NCI-H2029 treated with DMSO at 0.1 percent for 48 hours (cell line): ENCODE data around the gene MRPS11.
"Not testable (repeated sequence)": the region's sequence is repeated elsewhere in the genome, so short reads cannot be mapped to it uniquely, and the experiment has no call there.

ENCODE experiments used
- DNase-seq: peaks from one replicate; lab custom pipeline; 2025; lab: John Stamatoyannopoulos, UW

The MRPS11 gene

DNA sequence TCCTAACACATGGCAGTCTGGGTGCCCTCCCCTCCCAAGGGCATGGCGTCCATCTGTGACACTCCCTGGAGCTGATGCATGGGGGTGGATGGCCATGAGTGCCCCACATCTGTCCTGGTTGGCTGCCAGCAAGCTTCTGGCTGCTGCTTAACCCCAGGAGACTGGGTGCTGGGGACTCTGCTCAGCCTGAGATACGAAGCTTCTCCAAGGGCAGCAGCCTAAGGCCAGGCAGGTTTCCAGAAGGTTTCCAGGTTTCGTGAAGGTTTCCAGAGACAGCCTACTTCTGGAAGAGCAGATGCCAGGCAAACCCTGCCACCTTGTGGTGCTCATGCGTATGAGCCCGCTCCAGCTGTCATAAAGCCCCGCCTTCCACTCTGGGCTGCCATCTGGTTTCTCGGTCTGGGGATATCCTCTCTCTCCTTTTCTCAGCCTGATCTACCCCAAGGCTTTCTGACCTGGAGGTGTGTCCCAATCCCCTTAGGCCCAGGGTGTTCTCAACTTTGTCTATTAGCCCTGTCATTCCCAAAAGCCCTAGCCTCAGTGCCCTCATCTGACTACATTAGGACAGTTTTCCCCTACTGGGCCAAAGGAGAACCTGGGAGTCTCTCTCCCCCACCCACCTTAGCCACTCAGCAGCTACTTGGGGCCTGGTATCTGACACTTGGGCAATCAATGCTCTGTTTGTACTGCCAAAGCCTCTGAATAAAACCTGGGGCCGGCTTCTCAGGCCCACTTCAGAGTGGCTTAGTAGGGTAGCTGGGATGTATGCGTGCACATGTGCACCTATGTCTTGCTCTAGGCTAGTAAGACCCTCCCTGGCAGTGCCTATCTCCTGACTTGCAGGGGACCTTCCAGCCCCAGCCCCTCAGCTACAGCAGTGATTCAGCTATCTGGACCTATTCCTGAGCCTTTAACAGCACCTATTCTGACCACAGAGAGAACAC is 12.4 kb upstream of the MRPS11 start:
- DNase-seq, result peak; percentile 3

DNA sequence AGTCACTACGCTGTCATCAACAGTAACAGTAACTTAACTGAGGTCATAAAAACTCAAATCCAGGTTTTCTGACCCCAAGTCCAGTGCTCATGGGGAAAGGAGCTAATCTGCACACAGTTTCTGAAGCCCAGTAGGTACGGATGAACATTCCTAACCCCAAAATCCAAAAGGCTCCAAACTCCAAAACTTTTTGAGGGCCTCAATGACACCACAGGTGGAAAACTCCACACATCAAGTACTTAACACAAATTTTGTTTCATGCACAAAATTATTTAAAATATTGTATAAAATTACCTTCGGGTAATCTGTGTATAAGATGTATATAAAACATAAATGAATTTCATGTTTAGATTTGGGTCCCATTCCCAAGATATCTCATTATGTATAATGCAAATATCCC is 10.8 kb upstream of the MRPS11 start:
- DNase-seq, result no peak

DNA sequence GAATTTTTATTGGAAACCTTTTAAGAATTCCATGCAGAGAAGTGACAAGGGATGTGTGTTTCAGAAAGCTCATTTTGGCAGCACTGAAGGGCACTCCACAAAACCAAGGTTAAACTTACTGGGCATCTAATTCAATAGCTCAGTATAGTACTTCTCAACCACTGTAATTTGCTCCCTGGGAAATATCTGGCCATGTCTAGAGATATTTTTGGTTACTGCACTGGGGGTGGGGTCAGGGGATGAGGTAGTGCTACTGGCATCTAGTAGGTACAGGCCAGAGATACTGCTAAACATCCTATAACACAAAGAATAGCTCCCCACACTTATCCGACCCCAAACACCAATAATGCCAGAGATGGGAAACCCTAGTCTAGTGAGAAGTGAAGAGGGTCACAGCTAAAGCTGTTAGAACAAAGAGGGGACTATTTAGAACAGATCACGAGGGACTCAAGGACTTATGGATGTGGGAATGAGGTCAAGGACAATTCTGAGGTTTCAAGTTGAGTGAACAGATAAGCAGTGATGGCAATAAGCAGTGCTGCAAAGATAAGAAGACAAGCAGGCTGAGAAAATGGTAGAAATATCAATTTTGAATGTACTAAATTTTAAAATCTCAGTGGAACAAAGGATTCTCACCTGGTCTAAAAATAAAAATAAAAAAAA is 3.5 kb upstream of the MRPS11 start:
- DNase-seq, result no peak

DNA sequence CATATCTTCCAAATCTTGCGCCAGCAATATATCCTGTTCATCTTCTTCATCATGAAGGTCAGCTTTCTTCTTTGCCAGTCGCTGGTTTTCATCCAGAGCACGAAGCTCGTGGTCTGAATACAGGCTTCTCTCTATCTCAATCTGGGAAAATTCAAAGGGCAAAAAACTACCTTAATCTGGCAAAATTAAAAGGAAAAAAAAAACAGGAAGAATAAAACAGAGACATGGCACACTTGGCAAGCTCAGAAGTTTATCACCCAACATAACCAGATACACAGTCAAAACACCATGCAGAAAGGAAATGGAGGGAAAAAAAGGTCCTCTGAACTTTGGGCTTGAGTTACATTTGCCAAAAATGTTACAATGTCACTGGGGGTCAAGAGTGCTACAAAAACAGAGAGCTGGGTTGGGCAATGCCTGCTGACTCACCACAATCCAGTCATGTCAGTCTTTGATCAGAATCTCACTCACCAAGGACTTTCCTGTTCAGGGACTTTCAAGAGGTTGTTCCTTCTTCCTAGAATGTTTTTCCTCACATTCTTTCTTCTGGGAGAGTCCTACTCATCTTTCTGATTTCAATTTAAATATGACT is 1.8 kb upstream of the MRPS11 start:
- no peak for DNase-seq

DNA sequence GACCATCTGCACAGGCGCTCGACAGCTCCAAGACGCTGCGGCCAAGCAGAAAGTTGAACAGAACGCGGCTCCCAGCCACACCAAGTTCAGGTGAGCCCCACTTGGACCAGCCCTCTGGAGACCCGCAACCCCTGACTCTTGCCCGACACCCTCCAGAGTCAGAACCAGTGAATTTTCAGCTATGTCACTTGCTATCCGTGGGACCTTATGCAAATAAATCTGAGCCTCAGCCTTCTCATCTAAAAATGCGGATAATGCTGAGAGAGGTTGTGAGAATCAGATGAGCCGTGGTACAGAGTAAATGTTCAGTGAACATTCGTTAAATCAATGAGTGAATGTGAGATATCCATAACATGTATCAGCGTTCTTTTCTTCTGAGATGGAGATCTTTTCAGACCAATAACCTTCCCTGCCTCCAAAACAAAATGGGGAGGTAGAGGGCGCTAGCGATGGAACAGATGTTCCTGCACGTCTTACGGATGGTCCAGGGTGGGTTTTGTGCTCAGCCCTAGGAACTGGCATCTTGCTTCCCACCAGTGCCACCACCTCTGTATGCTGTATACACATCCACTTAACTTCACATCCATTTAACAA is 524 bp downstream of the MRPS11 start:
- no peak for DNase-seq

DNA sequence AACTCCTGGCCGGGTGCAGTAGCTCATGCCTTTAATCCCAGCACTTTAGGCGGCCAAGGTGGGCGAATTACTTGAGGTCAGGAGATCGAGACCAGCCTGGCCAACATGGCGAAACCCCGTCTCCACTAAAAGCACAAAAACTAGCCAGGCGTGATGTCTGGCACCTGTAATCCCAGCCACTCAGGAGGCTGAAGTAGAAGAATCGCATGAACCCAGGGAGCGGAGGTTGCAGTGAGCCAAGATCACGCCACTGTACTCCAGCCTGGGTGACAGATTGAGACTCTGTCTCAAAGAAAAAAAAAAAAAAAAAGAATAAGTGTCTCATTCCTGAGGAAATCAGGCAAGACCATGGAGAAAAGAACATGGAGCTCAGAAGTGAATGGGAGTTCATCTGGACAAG is 1.2 kb downstream of the MRPS11 start:
- DNase-seq, result not testable (repeated sequence)

DNA sequence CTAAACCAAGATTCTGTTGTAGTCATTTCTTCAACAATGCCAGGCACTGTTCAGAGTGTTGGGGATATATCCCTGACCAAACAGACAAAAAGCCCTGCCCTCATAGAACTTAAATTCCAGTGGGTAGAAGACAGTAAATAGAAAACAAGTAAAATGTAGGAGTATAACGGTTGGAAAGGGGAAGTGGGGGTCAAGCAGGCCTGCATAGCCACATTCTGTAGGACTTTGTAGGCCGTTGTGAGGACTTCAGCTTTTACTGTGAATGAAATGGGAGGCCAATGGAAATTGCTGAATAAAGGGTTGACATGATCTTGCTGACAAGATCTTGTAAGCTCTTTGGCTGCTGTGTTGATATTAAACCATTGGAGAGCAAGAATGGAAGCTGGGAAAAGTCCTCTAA is 1.8 kb downstream of the MRPS11 start:
- DNase-seq, result no peak

DNA sequence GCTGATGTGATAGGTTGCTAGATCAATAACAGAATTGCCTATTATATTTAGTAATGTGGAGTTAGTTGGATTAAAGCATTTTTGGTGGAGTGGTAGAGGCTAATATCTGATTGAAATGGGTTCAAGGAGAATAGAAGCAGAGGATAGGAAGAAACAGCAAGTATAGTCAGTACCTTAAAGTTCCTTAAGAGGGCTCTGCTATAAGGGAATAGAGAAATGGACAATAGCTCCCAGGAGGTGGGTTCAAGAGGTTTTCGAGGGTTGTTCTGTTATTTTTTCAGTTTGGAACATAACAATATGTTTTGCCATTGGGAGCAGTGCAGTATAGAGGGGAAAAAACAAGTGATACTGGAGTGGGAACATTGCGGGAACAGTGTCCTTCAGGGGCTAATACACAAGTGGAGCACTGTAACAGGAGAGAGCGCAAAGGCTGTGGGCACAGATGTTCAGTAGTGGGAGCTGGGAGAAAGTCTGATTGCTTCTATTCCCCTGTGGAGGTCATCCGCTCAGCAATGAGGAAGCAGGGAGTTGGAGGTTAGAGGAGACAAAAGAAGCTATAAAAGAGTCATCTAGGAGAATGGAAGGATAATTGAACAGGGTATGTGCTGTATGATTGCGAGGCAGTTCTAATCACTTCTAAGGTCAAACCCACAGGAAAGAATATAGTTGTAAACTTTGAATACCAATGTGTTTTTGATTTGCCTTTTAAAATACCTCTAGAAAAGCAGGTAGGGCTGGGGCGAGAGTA is 3.3 kb downstream of the MRPS11 start:
- no peak for DNase-seq

DNA sequence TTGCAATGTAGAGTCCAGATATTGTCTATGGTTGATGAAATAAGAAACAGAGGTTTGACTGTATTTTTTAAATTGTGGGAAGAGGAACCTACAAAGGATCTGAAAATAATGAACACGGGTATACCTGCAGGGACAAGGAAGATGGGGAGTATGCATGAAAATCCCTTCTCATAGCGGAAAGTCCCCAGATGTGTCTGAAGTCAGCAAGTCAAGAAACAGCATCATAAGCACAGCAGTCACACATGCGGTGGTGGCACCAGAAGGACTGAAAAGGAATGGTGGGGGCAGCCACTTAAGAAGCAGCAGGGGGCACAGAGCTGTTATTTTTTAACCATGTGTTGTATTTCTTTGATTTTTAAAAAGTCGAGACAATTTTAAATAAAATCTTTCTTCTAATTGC is 4.7 kb downstream of the MRPS11 start:
- no peak for DNase-seq

DNA sequence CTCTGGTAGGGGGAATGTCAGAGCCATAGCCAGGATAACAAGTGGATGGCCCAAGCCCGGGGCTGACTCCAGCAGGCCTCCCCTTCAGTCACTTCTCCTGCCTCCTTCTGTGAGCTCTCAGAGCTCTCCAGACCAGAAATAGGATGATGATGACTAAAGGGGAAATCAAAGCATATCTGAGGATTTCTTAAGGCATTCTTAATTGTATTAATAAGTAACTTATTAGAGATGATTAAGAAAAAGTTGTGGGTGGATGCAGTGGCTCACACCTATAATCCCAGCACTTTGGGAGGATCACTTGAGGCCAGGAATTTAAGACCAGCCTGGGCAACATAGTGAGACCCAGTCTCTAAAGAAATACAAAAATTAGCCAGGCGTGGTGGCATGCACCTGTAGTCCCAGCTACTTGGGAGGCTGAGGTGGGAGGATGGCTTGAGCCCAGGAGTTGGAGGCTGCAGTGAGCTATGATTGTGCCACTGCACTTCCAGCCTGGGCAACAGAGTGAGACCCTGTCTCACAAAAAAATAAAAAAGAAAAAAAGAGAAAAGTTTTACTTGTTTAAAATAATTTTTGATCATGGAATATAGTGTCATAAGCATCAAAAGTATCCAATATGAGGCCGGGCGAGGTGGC is 6.3 kb downstream of the MRPS11 start:
- not testable (repeated sequence) for DNase-seq

DNA sequence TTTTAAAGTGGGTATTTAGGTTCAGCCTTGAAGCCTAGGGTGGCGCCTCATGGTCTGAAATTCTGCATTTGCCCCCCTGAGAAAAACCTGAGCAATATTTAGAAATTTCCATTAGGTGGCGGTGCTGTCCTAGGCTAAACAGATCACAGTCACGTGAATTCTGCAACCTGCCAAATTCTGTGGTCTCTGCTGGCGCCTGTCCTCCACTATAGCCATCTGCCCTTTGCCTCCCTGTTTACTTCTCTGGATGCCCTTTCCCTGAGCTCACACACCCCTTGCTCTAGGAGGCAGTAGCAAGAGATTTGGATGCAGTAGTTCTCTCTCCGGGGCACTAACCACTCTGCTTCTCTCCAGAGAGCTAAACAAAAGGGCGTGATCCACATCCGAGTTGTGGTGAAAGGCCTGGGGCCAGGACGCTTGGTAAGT is 9.1 kb downstream of the MRPS11 start:
- no peak for DNase-seq

DNA sequence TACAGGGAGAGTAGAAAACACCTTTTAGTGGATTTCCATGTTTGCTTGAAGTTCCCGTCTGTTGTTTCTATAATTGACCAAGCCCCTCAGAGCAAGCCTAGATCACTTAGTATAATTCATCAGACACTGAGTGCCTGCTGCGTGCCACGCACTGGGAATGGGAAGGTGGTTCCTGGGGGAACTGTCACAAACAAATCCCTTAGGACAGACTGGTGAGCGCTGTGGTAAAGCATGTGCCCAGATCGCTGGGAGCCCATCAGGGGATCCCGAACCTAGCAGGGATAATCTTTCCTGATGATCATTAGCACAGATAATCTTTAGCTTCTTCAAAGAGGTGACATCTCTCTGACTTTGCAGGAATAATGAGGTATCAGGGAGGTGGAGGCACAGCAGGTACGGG is 9.6 kb downstream of the MRPS11 start:
- no peak for DNase-seq

DNA sequence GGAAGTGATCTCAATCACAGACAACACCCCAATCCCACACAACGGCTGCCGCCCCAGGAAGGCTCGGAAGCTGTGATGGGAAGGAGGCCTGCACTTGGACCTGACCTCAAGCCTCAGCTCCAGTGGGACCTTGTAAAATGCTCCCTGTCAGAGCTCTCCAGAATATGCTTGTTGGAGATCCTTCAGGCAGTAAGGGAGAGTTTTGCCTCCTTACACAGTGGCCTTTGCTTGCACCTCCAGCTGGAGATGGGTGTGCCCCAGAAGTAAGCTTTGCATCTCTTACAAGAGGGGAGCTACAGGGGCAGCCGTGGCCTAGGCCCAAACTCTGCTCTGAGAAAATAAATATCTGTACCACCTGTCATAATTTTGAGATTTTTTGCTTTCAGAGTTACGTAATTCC is 10.4 kb downstream of the MRPS11 start:
- no peak for DNase-seq

DNA sequence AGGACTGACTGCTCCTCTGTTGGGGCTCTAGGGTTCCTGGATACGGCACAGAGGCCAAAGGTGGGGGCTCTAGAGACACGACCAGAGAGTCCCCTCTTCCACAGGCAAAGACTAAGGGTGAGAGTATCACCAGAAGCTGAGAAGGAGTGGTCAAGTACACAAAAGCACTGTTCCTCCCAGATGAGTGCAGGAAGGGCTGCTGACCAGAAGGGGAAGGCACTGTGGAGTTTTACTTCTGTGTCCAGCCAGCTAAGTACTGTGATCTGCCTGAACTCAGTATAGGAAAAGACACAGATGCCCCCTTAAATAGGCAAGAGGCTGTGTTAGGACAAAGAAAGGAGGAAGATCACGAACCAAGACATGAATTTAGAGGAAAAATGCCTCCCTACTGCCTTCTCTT is 11.7 kb downstream of the MRPS11 start:
- no peak for DNase-seq

DNA sequence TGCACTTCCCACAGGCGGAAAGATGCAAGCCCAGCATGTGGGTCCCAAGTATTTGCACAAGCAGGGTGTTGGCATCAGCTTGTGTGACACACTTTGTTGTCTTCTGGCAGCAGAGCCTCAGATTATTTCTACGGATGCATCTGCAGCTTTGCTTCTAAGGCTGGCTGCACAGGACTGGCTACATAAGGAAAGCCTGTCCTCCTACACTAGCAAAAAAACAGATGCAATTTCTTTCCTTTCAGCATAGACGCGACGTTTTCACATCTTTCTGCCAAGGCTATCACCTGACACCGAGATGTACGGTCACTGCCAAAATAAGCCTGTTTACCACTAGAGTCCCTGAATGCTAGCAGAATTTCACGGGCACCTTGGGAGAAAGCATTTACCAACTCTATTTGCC is 13.5 kb downstream of the MRPS11 start:
- no peak for DNase-seq

DNA sequence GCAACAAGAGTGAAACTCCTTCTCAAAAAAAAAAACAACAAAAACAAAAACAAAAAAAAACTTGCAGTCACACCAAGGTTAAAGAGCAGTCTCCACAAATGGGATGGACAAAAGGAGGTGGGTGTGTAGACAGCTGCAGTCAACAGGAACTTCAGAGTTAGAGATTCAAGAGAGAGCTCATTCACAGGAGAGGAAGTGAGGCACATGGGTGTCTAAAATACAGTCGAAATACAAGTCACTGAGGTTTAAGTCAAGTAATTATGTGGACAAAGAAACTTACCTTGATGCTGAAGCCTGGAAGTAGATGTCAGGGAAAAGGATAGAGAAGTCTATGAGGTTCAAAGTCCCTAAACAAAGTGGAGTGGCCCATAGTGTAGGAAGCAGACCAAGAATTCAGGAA is 14.8 kb downstream of the MRPS11 start:
- no peak for DNase-seq

DNA sequence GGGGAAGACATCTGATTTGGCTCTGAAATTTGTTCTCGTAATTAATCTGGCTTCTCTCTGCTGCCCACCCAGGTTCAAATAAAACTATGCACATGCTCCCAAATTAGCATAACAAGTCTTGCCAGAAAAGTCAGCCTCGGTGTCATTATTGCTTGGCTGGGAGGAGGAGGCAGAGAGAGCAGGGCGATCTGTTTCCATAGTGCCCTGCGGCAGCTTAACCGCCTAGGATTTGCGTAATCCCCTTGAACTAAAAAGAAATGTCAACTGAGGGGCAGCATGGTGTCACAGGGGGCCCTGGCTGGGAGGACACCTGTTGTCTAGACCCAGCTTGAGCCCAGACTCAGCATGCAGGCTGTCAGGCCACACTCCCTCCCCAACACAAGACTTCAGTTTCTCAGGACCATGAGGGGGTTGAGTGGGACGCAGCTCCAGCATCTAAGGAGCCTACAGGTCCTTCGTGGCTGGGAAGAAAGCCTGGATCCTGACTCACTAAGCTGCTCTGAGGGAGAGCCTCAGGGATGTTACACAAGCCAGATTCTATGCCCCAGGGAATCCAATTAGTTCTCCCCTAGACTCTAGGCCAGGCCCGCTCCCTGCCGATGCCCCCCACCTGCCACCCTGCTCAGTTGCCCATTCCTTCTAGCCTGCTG is 17.3 kb downstream of the MRPS11 start:
- DNase-seq, result no peak

DNA sequence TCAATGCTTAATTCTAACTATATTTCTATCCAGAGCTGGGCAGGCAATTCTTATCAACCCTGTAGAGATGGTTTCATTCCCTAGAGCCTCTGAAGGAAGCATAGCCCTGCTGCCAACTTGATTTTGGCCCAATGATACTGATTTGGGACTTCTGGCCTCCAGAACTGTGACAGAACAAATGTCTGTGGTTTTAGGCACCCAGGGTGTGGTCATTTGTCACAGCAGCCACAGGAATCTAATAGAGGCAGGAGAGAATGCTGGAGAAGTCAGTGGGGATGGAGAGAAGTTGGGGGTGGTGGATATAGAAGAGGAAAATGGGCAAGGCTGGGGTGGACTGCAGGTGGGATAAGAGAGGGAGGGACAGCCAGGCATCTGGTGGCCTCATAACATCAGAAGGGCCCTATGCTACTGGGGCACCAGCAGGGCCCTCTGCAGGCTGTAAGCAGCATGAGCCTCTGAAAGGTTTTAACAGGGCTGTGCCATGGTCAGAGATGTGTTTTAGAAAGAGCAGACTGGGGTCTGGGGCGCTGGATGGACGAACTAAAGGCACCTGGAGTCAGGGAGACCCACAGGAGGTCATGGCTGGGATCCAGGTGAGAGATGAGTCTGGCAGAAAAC is 19.8 kb downstream of the MRPS11 start:
- DNase-seq, result no peak

DNA sequence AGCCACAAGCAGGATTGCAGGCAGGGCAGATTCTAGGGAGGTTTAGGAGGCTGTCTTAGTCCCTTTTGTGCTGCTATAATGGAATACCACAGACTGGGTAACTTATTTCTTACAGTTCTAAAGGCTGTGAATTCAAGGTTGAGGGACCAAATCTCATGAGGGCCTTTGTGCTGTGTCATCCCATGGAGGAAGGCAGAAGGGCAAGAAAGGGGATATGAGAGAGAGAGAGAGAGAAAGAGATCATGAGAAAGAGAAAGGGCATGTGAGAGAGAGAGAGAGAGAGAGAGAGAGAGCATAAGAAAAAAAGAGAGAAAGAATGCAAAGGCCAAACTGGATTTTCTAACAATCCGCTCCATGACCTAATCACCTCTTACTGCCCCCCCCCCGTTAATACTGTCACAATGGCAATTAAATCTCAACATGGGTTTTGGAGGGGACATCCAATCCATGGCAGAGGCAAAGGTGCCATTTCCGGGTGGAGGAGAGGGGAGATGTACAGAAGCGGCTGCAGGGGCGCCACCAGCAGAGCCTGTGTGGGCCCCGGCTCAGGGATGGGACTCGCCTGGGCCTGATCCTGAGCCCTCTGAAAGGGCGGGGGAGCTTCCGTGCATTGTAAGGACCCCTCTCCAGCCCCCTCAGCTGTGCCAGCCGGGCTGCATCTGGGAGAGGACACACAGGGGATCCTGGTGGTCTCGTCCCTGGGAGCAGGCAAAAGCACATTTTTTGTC is 20.5 kb downstream of the MRPS11 start:
- DNase-seq, result no peak

DNA sequence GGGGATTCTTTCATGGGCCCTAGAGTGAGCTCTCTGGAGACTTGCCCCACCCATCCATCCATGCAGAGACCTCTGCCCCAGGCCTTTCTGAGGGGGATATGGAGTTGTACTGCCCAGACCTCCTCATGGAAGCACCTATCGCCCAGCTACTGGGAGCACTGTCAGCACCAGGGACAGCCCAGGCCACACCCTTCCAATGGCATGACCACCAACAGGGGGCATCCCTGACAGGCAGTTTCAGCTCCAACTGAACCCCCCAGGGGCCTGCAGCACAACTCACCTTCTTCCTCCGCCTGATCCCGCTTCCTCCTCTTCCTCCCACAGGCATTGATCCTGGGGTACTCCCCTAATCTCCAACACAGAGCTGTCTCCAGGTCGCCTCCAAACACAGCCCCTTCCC is 21.8 kb downstream of the MRPS11 start:
- DNase-seq, result no peak
